Activated effector memory CD4-positive, alpha-beta T cell treated with anti-CD3 and anti-CD28 coated beads, Interleukin-2, amount 50 U/mL, for 16 hours (primary cell): ENCODE measurements around the gene EML1.
"Not testable (repeated sequence)": the region's sequence is repeated elsewhere in the genome, so short reads cannot be mapped to it uniquely, and the experiment has no call there.

Experiments
- DNase-seq: peaks from one replicate; pipeline ENCODE4 v3.0.0-alpha.2; 2020

Gene EML1

GRCh38 chr14:99755629-99756603 is 37.3 kb upstream of the EML1 start:
- DNase-seq: no peak

- no peak for DNase-seq
Measured at GRCh38 chr14:99756796-99757195, 36.4 kb upstream of the EML1 start.

- DNase-seq: no peak
Measured at GRCh38 chr14:99757331-99758070, 35.7 kb upstream of the EML1 start.

GRCh38 chr14:99758121-99758821 is 34.9 kb upstream of the EML1 start:
- peak; percentile 36 for DNase-seq

- DNase-seq: peak; percentile 49
Measured at GRCh38 chr14:99758872-99759545, 34.2 kb upstream of the EML1 start.

GRCh38 chr14:99759546-99759925 is 33.7 kb upstream of the EML1 start:
- DNase-seq: peak; percentile 39

DNA sequence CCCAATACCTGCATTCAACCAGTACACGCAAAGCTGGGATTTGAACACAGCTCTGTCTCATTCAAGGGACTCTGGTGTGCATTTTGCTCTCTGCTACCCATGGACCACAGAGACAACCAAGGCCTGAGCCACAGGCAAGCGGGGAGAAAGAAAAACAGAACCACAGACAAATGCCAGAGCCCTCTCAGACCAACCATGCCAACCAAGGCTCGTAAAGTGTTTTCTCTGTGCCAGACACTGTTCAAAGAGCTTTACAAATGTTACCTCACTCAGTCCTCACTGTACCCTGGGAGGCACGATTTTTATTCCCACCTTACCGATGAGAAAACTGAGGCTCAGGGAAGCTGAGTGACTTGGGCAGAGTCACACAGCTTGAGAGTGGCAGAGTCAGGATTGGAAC is 32.4 kb upstream of the EML1 start:
- DNase-seq: peak; percentile 5

DNA sequence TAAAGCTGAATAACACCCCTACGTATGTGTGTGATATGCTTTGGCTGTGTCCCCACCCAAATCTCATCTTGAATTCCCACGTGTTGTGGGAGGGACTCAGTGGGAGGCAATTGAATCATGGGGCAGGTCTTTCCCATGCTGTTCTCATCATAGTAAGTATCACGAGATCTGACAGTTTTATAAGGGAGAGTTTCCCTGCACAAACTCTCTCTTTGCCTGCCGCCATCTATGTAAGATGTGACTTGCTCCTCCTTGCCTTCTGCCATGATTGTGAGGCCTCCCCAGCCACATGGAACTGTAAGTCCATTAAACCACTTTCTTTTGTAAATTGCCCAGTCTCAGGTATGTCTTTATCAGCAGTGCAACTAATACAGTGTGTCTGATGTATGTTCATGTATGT is 30.3 kb upstream of the EML1 start:
- not testable (repeated sequence) for DNase-seq

- peak; percentile 37 for DNase-seq
Measured at GRCh38 chr14:99763527-99764221, 29.5 kb upstream of the EML1 start.

GRCh38 chr14:99764222-99764706 is 28.9 kb upstream of the EML1 start:
- DNase-seq: peak; percentile 49

DNA sequence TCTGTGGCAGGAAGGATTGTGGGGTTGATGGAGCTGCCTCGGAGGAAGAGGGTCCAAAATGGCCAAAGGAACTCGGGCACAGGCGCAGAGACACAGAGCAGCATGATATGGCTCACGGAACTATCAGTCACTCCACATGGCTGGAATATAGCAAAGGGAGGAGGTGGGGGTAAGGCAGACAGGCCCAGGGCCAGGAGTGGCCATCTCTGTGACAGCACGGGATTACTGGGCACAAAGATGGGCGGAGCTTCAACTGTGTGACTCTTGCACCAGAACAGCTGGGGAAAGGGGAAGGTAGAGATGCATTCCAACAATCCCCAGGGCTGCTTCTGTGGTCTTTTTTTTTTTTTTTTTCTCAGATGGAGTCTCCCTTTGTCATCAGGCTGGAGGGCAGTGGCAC is 24.8 kb upstream of the EML1 start:
- DNase-seq: peak; percentile 50

GRCh38 chr14:99769123-99769522 is 24.1 kb upstream of the EML1 start:
- peak; percentile 48 for DNase-seq

GRCh38 chr14:99769799-99770198 is 23.4 kb upstream of the EML1 start:
- DNase-seq: peak; percentile 13

DNA sequence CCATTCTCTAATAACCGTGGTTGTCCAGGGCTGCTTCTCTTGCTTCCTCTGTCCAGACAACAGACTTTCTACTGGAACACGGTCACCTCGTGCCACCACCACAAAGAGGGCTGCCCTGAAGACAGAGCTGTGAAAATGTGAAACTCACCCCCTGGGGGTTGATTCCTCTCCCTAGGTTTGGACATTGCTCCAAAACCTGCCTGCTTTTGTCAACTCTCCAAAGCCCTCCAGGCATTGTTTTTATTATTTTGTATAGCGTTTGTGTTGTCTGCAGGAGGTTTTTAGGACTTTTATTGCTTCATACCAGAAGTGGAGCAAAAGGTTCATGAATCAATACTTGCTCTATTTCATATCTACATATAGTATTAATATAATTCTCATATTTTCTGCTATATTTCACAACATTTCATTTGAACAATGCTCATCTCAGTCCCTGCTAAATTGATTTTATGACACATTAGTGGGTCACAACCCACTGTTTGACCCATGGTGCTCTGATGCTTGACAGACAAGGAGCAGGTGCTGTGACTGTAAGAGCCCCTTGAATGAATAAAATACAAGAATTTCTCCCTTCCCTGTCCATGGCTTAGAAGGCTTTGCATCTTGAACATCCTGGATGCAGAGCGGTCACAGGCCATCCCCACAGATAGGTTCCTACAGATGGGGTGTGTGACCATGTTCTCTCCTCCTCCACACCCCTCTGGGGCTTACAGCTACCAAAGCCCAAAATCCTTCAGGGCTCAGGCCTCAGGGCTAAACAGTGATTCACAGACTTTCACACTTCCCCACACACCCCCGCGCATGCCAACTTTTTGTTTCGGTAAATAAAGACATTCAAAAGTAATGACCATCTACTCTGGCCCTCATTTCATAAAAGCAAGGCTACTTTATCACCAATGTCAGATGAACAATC is 20.6 kb upstream of the EML1 start:
- DNase-seq: peak; percentile 33

DNA sequence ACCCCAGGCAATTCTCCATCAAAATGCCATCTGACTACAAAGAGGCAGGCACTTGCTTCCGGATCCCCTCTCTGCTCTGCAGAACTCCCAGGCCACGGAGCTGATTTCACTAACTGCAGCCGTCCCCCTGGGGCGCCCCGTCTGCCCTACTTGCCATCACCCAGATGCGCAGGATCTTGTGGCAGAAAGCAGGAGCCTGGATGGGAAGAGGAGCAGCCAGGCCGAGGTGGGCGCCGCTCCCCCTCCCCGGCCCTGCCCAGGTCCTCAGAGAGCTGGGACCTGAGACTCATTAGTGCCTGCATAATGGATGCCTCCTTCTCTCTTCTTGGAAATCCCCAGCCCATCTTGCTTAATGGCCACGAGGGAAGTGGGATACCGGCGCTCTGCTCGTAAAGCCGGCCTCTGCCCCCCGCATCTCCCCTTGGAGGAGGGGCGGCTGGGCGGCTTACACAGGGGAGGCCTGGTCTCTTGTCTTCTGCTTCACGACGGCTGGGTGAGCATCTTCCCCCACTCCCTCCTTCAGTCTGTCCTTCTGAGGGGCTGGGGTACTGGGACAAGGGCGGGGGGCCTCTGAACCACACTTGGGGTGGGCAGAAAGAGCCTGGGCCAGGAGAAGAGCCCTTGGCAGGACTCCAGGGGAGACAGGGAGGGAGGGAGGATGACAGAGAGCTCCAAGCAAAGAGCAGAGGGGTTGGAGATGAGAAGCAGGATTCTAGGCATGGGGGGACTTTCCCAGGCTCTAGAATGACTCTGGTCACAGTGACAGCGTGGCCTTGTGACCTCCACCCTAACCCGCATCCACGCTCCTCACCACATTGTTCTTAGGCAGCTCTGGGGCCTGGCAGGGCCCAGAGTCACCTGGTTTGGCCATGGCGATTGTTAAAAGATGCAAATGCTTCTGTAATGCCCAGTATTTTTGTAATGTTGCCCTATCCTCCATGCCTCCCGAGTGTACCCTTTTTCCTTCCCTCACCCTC is 19.4 kb upstream of the EML1 start:
- peak; percentile 47 for DNase-seq

GRCh38 chr14:99774556-99775307 is 18.5 kb upstream of the EML1 start:
- DNase-seq: no peak

DNA sequence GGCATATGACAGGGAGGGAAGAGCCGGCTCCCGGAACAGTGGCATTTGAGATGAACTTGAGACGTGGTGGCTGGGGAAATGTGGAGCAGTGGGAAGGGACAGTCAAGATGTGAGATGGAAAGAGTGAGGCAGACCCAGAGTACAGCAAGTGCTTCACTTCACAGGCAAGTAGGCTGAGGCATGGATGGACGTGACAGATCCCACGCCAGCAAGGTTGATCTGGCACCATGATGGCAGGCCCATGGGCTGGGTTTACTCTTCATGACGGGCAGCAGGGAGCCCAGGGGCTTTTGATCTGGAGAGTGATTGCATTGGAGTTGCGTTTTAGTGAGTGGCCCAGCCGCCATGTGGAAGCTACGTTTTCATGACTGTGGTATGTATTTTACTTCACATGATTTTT is 17.9 kb upstream of the EML1 start:
- no peak for DNase-seq

DNA sequence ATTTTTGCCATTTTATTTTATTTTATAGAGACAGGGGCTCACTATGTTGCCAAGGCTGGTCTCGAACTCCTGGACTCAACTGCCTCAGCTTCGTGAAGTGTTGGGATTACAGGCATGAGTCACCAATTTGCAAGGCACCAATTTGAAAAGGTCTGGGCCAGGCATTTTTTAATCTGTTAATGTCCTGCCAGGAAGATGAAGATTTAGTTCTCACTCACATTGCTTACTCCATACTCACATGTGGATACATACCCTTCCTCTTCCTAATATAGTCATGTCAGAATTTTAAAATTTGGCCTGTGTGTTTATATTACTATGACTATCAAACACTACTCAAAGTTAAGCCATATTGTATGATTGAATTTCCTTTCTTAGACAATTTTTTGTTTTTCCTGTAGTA is 15.3 kb upstream of the EML1 start:
- DNase-seq: no peak

GRCh38 chr14:99779751-99780150 is 13.5 kb upstream of the EML1 start:
- no peak for DNase-seq
